NT2/D1 (cell line): Measurements from ENCODE around the gene AURKA.

Source experiments
- SUZ12 ChIP-seq: IDR thresholded peaks from 2 replicates; pipeline ENCODE4 v1.6.1; 2011; ENCODE audit not compliant: insufficient read length, insufficient read depth; ENCODE audit errors: extremely low read depth
- YY1 ChIP-seq: IDR thresholded peaks from 2 replicates; pipeline ENCODE4 v1.6.1; 2011; ENCODE audit not compliant: insufficient read length, insufficient read depth
- ZNF274 ChIP-seq: IDR thresholded peaks from 2 replicates; pipeline ENCODE4 v1.6.1; 2011; ENCODE audit warnings: mild to moderate bottlenecking, low read depth, low read length

DNA sequence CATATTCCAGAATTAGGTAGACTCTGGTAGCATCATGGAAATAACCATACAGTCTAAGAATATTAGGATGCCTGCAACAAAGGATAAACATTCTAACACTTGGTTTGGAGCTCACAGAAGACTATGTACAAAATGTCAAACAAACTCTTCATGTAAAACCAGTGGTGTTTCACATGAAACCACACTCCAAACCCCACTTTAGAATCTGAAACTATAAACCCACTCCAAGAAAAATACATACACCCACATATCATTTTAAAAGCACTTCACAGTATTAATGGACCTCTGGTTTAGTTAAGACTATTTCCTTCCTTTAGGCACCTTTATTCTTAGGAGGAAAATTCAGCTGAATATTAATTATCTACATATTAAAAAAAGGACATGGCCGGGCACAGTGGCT is 10.5 kb downstream of the AURKA start:
- TF ChIP-seq YY1, result no peak
- TF ChIP-seq ZNF274, result no peak
- no peak for TF ChIP-seq SUZ12
